Breast epithelium (tissue), 4 donors: ENCODE results near the gene KLF6. TPM values are rescaled to one million over a fixed set of nuclear protein-coding genes. Genes with fewer than 3 reads are reported as not detected.

ENCODE experiments used
- DNase-seq, 2 donors: peaks; one replicate each; pipeline ENCODE4 v3.0.0-alpha.2; 2019; ENCODE audit warnings: low spot score in 2 of 2
- H3K27ac ChIP-seq, 2 donors: fragments of 200-600 bp; sonication (generic) in 1 of 2; one replicate each; pipeline ENCODE4 v1.5.1; 2016 to 2019; ENCODE audit warnings: mild to moderate bottlenecking in 1 of 2
- H3K27me3 ChIP-seq, 2 donors: fragments of 200-600 bp; sonication (generic) in 1 of 2; one replicate each; pipeline versions ENCODE4 v1.5.1 to v1.6.0; 2017 to 2019; ENCODE audit warnings: control low read depth in 1 of 2, mild to moderate bottlenecking in 1 of 2
- H3K36me3 ChIP-seq: fragments of 200-600 bp; one replicate; pipeline ENCODE4 v1.5.1; 2019
- H3K4me1 ChIP-seq, 2 donors: fragments of 200-600 bp; sonication (generic); one replicate each; pipeline ENCODE4 v1.5.1; 2016 to 2019; ENCODE audit warnings: control low read depth in 1 of 2
- H3K4me3 ChIP-seq, 3 donors: fragments of 200-600 bp; sonication (generic); 1 replicate in 2 of 3; 2 replicates in 1 of 3; pipeline ENCODE4 v1.5.1; 2016 to 2019; ENCODE audit warnings: mild to moderate bottlenecking in 3 of 3, moderate library complexity in 2 of 3
- H3K9me3 ChIP-seq, 2 donors: fragments of 200-600 bp; sonication (generic) in 1 of 2; one replicate each; pipeline ENCODE4 v1.5.1; 2016 to 2019; ENCODE audit warnings: control low read depth in 1 of 2
- CTCF ChIP-seq, 3 donors: fragments of 450-650 bp; IDR thresholded peaks; one replicate each; pipeline ENCODE4 v1.5.1; 2016 to 2017; ENCODE audit warnings: antibody characterized with exemption in 3 of 3, mild to moderate bottlenecking in 3 of 3, moderate library complexity in 3 of 3
- POLR2A ChIP-seq: fragments of 450-650 bp; IDR thresholded peaks from one replicate; pipeline ENCODE4 v1.6.1; 2016; ENCODE audit warnings: antibody characterized with exemption, mild to moderate bottlenecking, moderate library complexity
- POLR2AphosphoS5 ChIP-seq, 3 donors: sonication (generic); formaldehyde crosslinking; IDR thresholded peaks; one replicate each; pipeline ENCODE4 v1.6.1; 2017; ENCODE audit warnings: antibody characterized with exemption in 3 of 3
- intact Hi-C: fragments of 100-400 bp; cut with DNase I; formaldehyde crosslinking; loops from one replicate; pipeline ENCODE4 v1.15.1; 2023; ENCODE audit warnings: low total_unique reads
- total RNA-seq, 3 donors: library from RNA; depleted of rRNA; stranded (reverse); fragments of >200 nt; gene quantifications; one replicate each; pipeline ENCODE4 v1.1.0, GENCODE V29; 2016

KLF6 gene
- total RNA-seq, 3 donors from 2014 or later: 132 to 347 (median 186) TPM

DNA sequence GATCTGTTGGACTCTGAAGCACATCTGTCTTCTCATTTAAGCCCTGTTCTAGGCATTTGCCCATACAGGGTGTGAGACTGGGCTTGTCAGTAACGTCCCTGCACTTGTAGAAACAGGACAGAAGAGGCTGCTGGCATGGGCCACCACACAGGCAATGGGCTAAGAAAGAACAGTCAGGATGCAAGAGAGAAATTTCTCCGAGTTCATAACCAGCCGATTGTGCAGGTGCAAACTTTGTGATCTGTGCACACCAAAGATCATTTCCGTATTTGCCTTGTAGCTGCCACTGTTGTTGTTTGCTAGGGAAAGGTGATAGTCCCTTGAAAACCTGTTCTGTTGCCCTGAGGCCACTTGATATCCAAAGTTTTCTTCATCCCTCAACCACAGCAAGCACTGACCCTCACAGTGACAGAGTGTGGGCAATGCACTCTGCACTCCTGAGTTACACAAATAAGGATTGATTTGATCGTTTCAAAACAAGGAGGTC, 20.3 kb downstream of the KLF6 start:
- Histone ChIP-seq H3K27ac (no peak overlapping the region), H3K9me3 (no peaks in the 10 kb centered on the region), H3K4me3 (no peak overlapping the region), H3K36me3 (no peaks in the 10 kb centered on the region), H3K27me3 (no peaks in the 10 kb centered on the region), H3K4me1 (peaks cover 0 to 7% of the 10 kb centered on the region in 2 donors)
- intact Hi-C loops: no loop called here
- DNase-seq: no peak
- TF ChIP-seq POLR2A: no peak
- no peak for TF ChIP-seq CTCF (IDR thresholded peaks at IDR 0.05)
- TF ChIP-seq POLR2AphosphoS5 (IDR thresholded peaks at IDR 0.05): no peak

- no peak overlapping the region for H3K4me3 ChIP-seq
- H3K36me3 ChIP-seq: no peaks in the 10 kb centered on the region
- no peak overlapping the region for H3K27ac ChIP-seq
- H3K9me3 ChIP-seq: no peaks in the 10 kb centered on the region
- DNase-seq: no peak
- intact Hi-C loops: no loop called here
- no peaks in the 10 kb centered on the region for H3K27me3 ChIP-seq
- TF ChIP-seq POLR2A (no peak), CTCF (IDR thresholded peaks at IDR 0.05) (no peak), POLR2AphosphoS5 (IDR thresholded peaks at IDR 0.05) (no peak)
- peaks cover 0 to 7% of the 10 kb centered on the region in 2 donors for H3K4me1 ChIP-seq
Measured at GRCh38 chr10:3763852-3764625, 21.0 kb downstream of the KLF6 start.

DNA sequence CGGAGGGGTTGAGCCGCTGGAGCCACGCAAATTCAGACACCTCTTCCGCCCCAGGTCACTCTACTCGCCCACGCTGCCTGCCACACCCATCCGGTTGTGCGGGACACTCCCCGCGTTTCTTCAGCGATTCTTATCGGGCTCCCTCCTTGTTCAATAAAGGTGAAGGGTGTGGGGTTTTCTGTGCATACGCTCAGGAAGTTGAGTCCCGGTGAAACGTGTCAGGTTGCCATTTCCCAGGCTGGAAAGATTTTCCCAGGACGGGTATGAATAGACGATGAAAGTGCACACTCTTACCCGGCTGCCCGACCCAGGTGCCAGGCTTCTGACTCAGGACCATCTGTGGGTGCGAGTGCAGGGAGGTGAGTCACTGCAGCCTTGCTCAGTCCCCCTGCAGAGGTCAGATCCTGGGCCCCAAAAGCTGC, 22.0 kb downstream of the KLF6 start:
- DNase-seq: peak in 1 of 2 donors; percentile 15
- Histone ChIP-seq H3K4me3 (no peak overlapping the region), H3K27me3 (no peaks in the 10 kb centered on the region), H3K36me3 (no peaks in the 10 kb centered on the region), H3K27ac (no peak overlapping the region), H3K9me3 (no peaks in the 10 kb centered on the region), H3K4me1 (peaks cover 0 to 7% of the 10 kb centered on the region in 2 donors)
- TF ChIP-seq CTCF (IDR thresholded peaks at IDR 0.05) (no peak), POLR2AphosphoS5 (IDR thresholded peaks at IDR 0.05) (no peak), POLR2A (no peak)
- intact Hi-C loops: no loop called here

GRCh38 chr10:3762309-3762708, 22.7 kb downstream of the KLF6 start:
- Histone ChIP-seq H3K36me3 (no peaks in the 10 kb centered on the region), H3K27ac (no peak overlapping the region), H3K4me3 (no peak overlapping the region), H3K9me3 (no peaks in the 10 kb centered on the region), H3K4me1 (peaks cover 0 to 7% of the 10 kb centered on the region in 2 donors), H3K27me3 (no peaks in the 10 kb centered on the region)
- DNase-seq: no peak
- intact Hi-C loops: no loop called here
- TF ChIP-seq POLR2A (no peak), POLR2AphosphoS5 (IDR thresholded peaks at IDR 0.05) (no peak), CTCF (IDR thresholded peaks at IDR 0.05) (no peak)

GRCh38 chr10:3761904-3762303, 23.1 kb downstream of the KLF6 start:
- DNase-seq: no peak
- H3K27me3 ChIP-seq: no peaks in the 10 kb centered on the region
- intact Hi-C loops: no loop called here
- H3K4me1 ChIP-seq: peaks cover 0 to 7% of the 10 kb centered on the region in 2 donors
- no peak overlapping the region for H3K27ac ChIP-seq
- no peaks in the 10 kb centered on the region for H3K36me3 ChIP-seq
- no peaks in the 10 kb centered on the region for H3K9me3 ChIP-seq
- H3K4me3 ChIP-seq: no peak overlapping the region
- TF ChIP-seq CTCF (IDR thresholded peaks at IDR 0.05) (no peak), POLR2A (no peak), POLR2AphosphoS5 (IDR thresholded peaks at IDR 0.05) (no peak)
